ENCODE data around the gene DRD5.
"Not testable (repeated sequence)": the region's sequence is repeated elsewhere in the genome, so short reads cannot be mapped to it uniquely, and the experiment has no call there.

Gene DRD5

DNA sequence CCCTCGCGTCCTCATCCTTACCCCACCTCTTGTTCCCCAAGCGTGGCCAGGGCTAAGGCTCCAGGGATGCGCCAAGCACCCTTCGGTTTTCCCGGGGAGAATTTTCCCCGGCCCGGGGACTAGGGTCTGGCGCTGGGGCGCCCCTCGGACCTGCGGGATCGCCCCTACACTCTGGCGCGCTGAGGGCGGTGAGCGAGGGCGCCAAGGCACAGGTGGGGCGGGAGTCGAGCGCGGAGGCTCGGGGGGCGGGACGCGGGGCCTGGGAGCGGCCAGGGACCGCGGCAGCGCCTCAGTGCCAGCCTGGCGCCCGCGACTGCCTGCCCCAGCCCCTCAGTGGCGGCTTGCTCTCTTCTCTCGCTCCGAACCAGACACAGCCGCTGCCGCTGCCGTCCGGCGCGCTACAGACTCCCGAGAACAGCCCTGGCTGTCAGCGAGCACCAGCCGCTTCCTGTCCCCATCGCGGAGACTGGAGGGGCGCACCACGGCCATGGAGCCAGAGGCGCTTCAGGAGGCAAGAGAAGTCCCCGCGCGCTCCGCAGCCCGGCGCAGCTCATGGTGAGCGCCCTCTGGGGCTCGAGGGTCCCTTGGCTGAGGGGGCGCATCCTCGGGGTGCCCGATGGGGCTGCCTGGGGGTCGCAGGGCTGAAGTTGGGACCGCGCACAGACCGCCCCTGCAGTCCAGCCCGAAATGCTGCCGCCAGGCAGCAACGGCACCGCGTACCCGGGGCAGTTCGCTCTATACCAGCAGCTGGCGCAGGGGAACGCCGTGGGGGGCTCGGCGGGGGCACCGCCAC lies at the start of gene DRD5:
Gene DRD5, plus strand, starts transcription at position 292 of the 793 bp plus-strand sequence. Its CDS starts 396 bp downstream, at position 688.
- CTCF ChIA-PET, result no interaction called here
- DNase-seq (ENCODE audit: low read depth, low spot score), result no peak
- POLR2A ChIA-PET, result no interaction called here
- no peak within 1 kb of the TSS for H3K4me3 ChIP-seq (ENCODE audit: low read depth, low read length)
- no peak for TF ChIP-seq CTCF (IDR thresholded peaks at IDR 0.05; ENCODE audit: insufficient read depth, low read length, missing control alignments)

DNA sequence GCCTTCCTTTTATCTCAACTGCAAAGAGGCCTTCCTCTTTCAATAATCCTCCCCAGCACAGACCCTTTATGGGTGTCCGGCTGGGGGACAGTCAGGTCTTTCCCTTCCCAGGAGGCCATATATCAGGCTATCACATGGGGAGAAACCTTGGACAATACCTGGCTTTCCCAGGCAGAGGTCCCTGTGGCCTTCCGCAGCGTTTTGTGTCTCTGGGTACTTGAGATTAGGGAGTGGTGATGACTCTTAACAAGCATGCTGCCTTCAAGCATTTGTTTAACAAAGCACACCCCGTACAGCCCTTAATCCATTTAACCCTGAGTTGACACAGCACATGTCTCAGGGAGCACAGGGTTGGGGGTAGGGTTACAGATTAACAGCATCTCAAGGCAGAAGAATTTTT lies 49.2 kb upstream of the DRD5 start:
- POLR2A ChIA-PET; CTCF ChIA-PET; DNase-seq (ENCODE audit: low read depth, low spot score); H3K4me3 ChIP-seq (ENCODE audit: low read depth, low read length): not testable (repeated sequence)

DNA sequence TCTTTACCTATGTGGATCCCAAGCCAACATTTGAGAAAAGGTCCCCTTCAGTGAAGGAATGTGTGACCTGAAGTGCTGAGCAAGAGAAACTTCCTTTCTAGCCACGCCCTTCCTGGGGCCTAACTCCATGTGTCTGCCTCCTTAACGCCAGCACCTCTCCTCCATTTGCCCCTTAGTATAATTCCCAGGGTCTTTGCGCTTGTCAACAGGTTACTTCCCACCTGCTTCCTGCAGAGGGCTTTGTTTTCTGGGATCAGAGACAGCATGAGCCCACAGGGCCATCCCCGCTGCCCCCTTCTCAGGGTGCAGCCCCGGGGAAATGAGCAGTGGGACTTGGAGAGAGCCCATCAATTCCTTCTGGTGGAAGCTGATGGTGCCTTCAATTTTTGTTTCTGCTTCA lies 45.9 kb upstream of the DRD5 start:
- TF ChIP-seq CTCF (IDR thresholded peaks at IDR 0.05; ENCODE audit: insufficient read depth, low read length, missing control alignments), result no peak
- CTCF ChIA-PET, result no interaction called here
- DNase-seq (ENCODE audit: low read depth, low spot score), result no peak
- POLR2A ChIA-PET, result no interaction called here
- H3K4me3 ChIP-seq (ENCODE audit: low read depth, low read length), result no peak overlapping the region

DNA sequence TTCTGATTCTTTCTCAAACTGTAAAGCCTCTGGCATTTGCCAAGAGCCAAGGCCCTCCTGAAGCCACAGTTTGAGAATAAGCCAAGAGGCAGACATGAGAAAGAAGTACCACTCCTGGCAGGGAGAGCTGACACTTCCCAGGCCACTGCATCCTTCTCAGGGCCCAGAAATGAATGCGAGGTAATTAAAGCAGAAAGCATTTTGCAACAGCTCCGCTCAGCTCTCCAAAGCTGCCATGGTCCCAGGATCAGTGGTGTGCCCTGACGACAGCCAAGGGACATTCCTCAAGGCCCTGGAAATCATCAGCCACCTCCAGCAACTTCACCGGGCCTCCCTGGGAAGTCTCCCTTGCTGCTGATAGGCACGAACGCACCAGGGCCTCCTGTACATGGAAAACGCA lies 44.2 kb upstream of the DRD5 start:
- POLR2A ChIA-PET; CTCF ChIA-PET; H3K4me3 ChIP-seq (ENCODE audit: low read depth, low read length); DNase-seq (ENCODE audit: low read depth, low spot score): not testable (repeated sequence)

GRCh38 chr4:9743789-9744188 lies 37.6 kb upstream of the DRD5 start:
- POLR2A ChIA-PET; CTCF ChIA-PET; DNase-seq (ENCODE audit: low read depth, low spot score); H3K4me3 ChIP-seq (ENCODE audit: low read depth, low read length): not testable (repeated sequence)

DNA sequence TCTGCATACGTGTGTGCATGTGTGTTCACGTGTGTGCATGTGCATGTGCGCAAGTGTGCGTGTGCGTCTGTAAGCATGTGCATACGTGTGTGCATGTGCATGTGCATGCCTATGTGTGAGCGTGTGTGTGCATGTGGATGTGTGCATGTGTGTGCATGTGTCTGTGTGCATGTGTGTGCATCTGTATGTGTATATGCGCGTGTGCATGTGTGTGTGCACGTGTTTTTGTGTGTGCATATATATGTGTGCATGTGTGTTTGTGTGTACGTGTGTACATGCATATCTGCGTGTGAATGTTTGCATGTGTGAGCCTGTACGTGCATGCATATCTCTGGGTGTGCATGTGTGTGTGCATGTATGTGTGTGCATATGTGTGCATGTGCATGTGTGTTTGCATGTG lies 35.7 kb upstream of the DRD5 start:
- DNase-seq (ENCODE audit: low read depth, low spot score), result no peak
- H3K4me3 ChIP-seq (ENCODE audit: low read depth, low read length), result no peak overlapping the region
- CTCF ChIA-PET, result no interaction called here
- POLR2A ChIA-PET, result no interaction called here
- no peak for TF ChIP-seq CTCF (IDR thresholded peaks at IDR 0.05; ENCODE audit: insufficient read depth, low read length, missing control alignments)

DNA sequence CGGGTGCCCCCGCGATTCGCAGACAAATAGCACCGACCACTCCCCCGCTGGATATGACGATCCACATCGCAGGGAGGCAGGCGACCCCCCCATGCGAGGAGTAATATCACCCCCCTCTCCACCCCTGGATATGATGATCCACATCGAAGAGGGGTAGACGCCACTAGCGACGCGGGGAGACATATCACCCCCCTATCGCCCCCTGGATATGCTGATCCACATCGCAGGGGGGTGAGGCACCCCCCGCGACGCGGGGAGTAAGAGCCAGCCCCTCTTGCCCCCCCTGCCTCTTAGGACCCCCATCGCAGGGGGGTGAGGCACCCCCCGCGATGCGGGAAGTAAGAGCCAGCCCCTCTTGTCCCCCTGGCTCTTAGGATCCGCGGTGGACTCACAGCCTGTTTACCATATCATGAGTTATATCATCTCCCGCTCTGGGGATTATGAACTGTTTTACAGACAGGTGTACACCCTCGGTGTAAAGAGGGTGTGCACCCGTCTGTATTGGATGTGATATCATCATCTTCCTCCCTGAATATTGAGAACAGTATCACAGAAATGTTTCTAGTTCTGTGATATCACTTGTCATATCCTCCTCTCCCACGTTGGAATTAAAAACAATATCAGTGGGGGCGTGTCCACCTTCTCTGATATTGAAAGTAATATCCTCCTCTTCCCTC lies 22.7 kb upstream of the DRD5 start:
- TF ChIP-seq CTCF (IDR thresholded peaks at IDR 0.05; ENCODE audit: insufficient read depth, low read length, missing control alignments), result no peak
- CTCF ChIA-PET, result no interaction called here
- POLR2A ChIA-PET, result no interaction called here
- no peak overlapping the region for H3K4me3 ChIP-seq (ENCODE audit: low read depth, low read length)
- no peak for DNase-seq (ENCODE audit: low read depth, low spot score)

Data from AG04449 (cell line).